GM12878 (cell line): ENCODE measurements around the gene TMEM52. TPM values are rescaled to one million over a fixed set of nuclear protein-coding genes. Genes with fewer than 3 reads are reported as not detected.

Experiments used
- ATAC-seq: fragments of 200-7000 bp; cut with Tn5 transposase; 3 replicates; pipeline ENCODE4 v1.9.1; 2020; ENCODE audit warnings: mild to moderate bottlenecking, moderate library complexity
- BruUV-seq: library from RNA; stranded (reverse); fragments of 400-500 nt; replicated peaks from 2 replicates; lab custom pipeline; 2021; lab: Mats Ljungman, UMichigan
- CTCF ChIA-PET: fragments of 300-600 bp; sonication (Branson Sonifier 250); formaldehyde crosslinking; extraction: SDS; loops from one replicate; lab custom pipeline; 2021; ENCODE audit warnings: inconsistent platforms; lab: Yijun Ruan, JAX
- POLR2A ChIA-PET: fragments of 350-600 bp; formaldehyde crosslinking; extraction: SDS; loops from one replicate; lab custom pipeline; 2021; ENCODE audit warnings: inconsistent platforms; lab: Charles Lee
- RAD21 ChIA-PET: fragments of 300-600 bp; sonication (Branson Sonifier 250); formaldehyde crosslinking; loops from one replicate; lab custom pipeline; 2023; ENCODE audit warnings: antibody characterized with exemption; ENCODE audit not compliant: unreplicated experiment; lab: Charles Lee
- SMC1A ChIA-PET: fragments of 300-600 bp; sonication (Branson Sonifier 250); formaldehyde crosslinking; loops from one replicate; lab custom pipeline; 2023; ENCODE audit not compliant: unreplicated experiment, uncharacterized antibody; lab: Charles Lee
- DNase-seq: peaks from one replicate; pipeline ENCODE4 v3.0.0-alpha.2; 2011; ENCODE audit warnings: low read depth, low spot score
- FAIRE-seq: peaks from 3 replicates; lab custom pipeline; 2011; peaks lifted over from hg19 to GRCh38; lab: Jason Lieb, UNC
- H2AFZ ChIP-seq: 2 replicates; pipeline ENCODE4 v1.6.0; 2011; ENCODE audit warnings: low read depth, low read length, control low read depth; ENCODE audit not compliant: control insufficient read depth
- H3K27ac ChIP-seq: 2 replicates; pipeline ENCODE4 v1.5.1; 2011; ENCODE audit warnings: control low read depth; ENCODE audit not compliant: control insufficient read depth, insufficient read depth
- H3K27me3 ChIP-seq, 2 experiments: replicated peaks in 1 of 2; 2 replicates each; pipeline versions ENCODE4 v1.6.0 to v1.6.1; 2011; ENCODE audit warnings: low read length in 1 of 2; ENCODE audit not compliant: control insufficient read depth in 2 of 2, insufficient read depth in 2 of 2
- H3K36me3 ChIP-seq, 2 experiments: 2 replicates each; pipeline ENCODE4 v1.5.1; 2011; ENCODE audit warnings: low read length in 1 of 2; ENCODE audit not compliant: control insufficient read depth in 2 of 2, insufficient read depth in 2 of 2
- H3K4me1 ChIP-seq: 2 replicates; pipeline ENCODE4 v1.6.1; 2011; ENCODE audit warnings: mild to moderate bottlenecking, low read length, moderate library complexity, mixed read lengths; ENCODE audit not compliant: control insufficient read depth, insufficient read depth
- H3K4me2 ChIP-seq: 2 replicates; pipeline ENCODE4 v1.6.0; 2011; ENCODE audit warnings: control low read depth; ENCODE audit not compliant: control insufficient read depth, insufficient read depth
- H3K4me3 ChIP-seq: fragments of 200-600 bp; sonication (generic); 2 replicates; pipeline ENCODE4 v1.5.1; 2016
- H3K79me2 ChIP-seq: 2 replicates; pipeline ENCODE4 v1.6.0; 2011; ENCODE audit warnings: low read length; ENCODE audit not compliant: control insufficient read depth, insufficient read depth
- H3K9ac ChIP-seq: 2 replicates; pipeline ENCODE4 v1.8.0; 2011; ENCODE audit warnings: low read length, control low read depth, mixed read lengths; ENCODE audit not compliant: control insufficient read depth, insufficient read depth
- H3K9me3 ChIP-seq: replicated peaks from 3 replicates; pipeline ENCODE4 v1.5.1; 2011; ENCODE audit warnings: mild to moderate bottlenecking, low read length; ENCODE audit not compliant: control insufficient read depth, insufficient read depth
- H4K20me1 ChIP-seq: 2 replicates; pipeline ENCODE4 v1.6.0; 2011; ENCODE audit not compliant: control insufficient read depth, insufficient read depth
- FOXM1 ChIP-seq: IDR thresholded peaks from 2 replicates; pipeline ENCODE4 v1.6.1; 2012; ENCODE audit warnings: low read depth, mild to moderate bottlenecking, inconsistent platforms, low read length, moderate library complexity
- IKZF1 ChIP-seq: fragments of 450-650 bp; conservative IDR thresholded peaks from 2 replicates; pipeline ENCODE4 v1.6.1; 2017; ENCODE audit warnings: antibody characterized with exemption, mild to moderate bottlenecking
- MTA2 ChIP-seq: fragments of 450-650 bp; IDR thresholded peaks from 2 replicates; pipeline ENCODE4 v1.6.1; 2016; ENCODE audit warnings: low read depth, mild to moderate bottlenecking, moderate library complexity
- NR2C1 ChIP-seq: fragments of 450-650 bp; IDR thresholded peaks from 2 replicates; pipeline ENCODE4 v1.6.1; 2017; ENCODE audit warnings: antibody characterized with exemption, mild to moderate bottlenecking, moderate library complexity
- PML ChIP-seq: IDR thresholded peaks from 2 replicates; pipeline ENCODE4 v1.6.1; 2012; ENCODE audit warnings: low read length, inconsistent platforms
- SPI1 ChIP-seq: IDR thresholded peaks from 2 replicates; pipeline ENCODE4 v1.6.1; 2011; ENCODE audit warnings: low read depth, mild to moderate bottlenecking, low read length, moderate library complexity, borderline replicate concordance; ENCODE audit not compliant: insufficient read depth
- ZBED1 ChIP-seq: IDR thresholded peaks from 2 replicates; pipeline ENCODE4 v1.6.1; 2016; ENCODE audit warnings: borderline replicate concordance
- WGBS: methylation state at CpG from one replicate; pipeline ENCODE4 v1.1.6; 2016; ENCODE audit warnings: low lambda C conversion rate; ENCODE audit not compliant: insufficient replicate concordance, insufficient coverage; ENCODE audit errors: missing lambda C conversion rate; 5-methylcytosine and 5-hydroxymethylcytosine counted together
- in situ Hi-C: fragments of 300-500 bp; cut with MboI; formaldehyde crosslinking; loops from 9 replicates; pipeline ENCODE4 v1.14.3; 2018; ENCODE audit warnings: mixed read lengths
- intact Hi-C: fragments of 100-400 bp; cut with micrococcal nuclease; formaldehyde crosslinking; loops from one replicate; pipeline ENCODE4 v1.14.2; 2022; ENCODE audit not compliant: unreplicated experiment
- polyA plus RNA-seq, 11 experiments: library from polyadenylated mRNA; depleted of rRNA in 4 of 11; unstranded in 6 of 11; stranded (reverse) in 5 of 11; fragments of >200 nt; fragmentation: Nextera tagmentation in 4 of 11; fragmentation: Illumina TruSeq in 1 of 11; extraction: Ambion mirVana in 4 of 11; extraction: Trizol in 1 of 11; gene quantifications; 1 replicate in 1 of 11; 2 replicates in 10 of 11; pipeline versions ENCODE4 v1.2.1 to v1.2.3, GENCODE V29; 2011 to 2016; ENCODE audit warnings: inconsistent platforms in 2 of 11, missing spikeins in 2 of 11, low read depth in 1 of 11
- total RNA-seq, 4 experiments: library from RNA; depleted of rRNA in 3 of 4; stranded (reverse); fragments of >200 nt in 3 of 4; fragmentation: Illumina TruSeq in 1 of 4; extraction: Trizol in 1 of 4; gene quantifications; 2 replicates each; pipeline versions ENCODE4 v1.2.1 to v1.2.3, GENCODE V29; 2013 to 2021
- TF ChIP-seq, protein P1 (sequence below): fragments of 450-650 bp; formaldehyde crosslinking; IDR thresholded peaks from 2 replicates; pipeline ENCODE4 v1.5.0; 2022; ENCODE audit warnings: mild to moderate bottlenecking, missing genetic modification characterization

The TMEM52 gene
- total and polyA plus RNA-seq, 10 of the 15 experiments (the other 5 are each of a cell fraction or from before 2014, with no cell fraction given), result 0.17 to 0.33 (median 0.24) TPM; not detected in 7

DNA sequence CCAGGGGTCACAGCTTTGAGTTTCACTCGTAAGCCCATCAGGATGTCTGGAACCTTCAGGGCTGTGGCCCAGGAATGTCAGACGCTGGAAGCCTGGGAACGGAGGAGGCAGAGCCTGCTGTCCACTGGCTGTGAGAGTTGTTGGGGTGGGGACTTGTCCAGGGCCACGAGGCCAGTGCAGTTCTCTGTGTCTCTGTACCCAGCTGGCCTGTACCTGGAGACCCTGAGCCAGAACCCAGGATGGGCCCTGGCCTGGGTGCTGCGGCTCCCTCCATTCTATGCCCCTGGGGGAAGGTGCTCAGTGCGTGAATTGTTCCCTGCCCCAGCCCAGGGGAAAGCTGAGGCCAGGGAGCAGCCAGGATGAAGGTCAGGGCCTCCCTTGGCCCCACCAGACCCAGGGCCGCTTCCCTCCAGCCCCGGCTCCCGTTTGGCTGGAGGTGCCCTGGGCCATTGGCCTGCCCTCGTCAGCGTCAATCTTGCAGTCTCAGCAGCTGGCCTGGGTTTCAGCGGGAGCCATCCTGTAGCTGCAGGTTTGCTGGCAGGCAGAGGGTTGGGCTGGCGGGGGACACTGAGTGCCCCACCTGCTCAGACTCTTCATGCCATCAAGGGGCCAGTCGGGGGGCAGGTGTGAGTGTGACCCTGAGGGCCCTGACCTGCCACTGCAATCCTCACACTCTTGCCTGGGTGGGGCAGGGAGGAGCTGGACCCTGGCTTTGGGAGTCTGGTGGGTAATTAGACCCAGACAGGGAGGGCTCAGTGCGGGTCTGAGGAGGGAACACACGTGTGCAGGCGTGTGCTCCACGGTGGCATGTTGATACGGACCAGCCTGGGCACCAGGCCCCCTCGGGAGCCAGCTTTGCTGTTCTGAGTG is 4.7 kb downstream of the TMEM52 start:
- BruUV-seq, result no TSS peak
- intact Hi-C loops, result no loop called here
- in situ Hi-C loops, result no loop called here
- H3K79me2 ChIP-seq, result no peaks in the 10 kb centered on the region
- peaks cover 12% of the 10 kb centered on the region for H3K4me1 ChIP-seq
- H3K27ac ChIP-seq, result no peak overlapping the region
- H3K4me3 ChIP-seq, result no peak overlapping the region
- no peak overlapping the region for H3K9ac ChIP-seq
- DNase-seq (no peak), FAIRE-seq (no peak), ATAC-seq (no peak)
- no peak overlapping the region for H3K4me2 ChIP-seq
- H3K27me3 ChIP-seq, result peaks cover 0 to 2% of the 10 kb centered on the region in 2 experiments; a peak in 1 of 4 replicates
- no peaks in the 10 kb centered on the region for H3K36me3 ChIP-seq
- 50% methylated on average over 20 of the region's 20 CpGs for WGBS
- TF ChIP-seq, protein P1, sequence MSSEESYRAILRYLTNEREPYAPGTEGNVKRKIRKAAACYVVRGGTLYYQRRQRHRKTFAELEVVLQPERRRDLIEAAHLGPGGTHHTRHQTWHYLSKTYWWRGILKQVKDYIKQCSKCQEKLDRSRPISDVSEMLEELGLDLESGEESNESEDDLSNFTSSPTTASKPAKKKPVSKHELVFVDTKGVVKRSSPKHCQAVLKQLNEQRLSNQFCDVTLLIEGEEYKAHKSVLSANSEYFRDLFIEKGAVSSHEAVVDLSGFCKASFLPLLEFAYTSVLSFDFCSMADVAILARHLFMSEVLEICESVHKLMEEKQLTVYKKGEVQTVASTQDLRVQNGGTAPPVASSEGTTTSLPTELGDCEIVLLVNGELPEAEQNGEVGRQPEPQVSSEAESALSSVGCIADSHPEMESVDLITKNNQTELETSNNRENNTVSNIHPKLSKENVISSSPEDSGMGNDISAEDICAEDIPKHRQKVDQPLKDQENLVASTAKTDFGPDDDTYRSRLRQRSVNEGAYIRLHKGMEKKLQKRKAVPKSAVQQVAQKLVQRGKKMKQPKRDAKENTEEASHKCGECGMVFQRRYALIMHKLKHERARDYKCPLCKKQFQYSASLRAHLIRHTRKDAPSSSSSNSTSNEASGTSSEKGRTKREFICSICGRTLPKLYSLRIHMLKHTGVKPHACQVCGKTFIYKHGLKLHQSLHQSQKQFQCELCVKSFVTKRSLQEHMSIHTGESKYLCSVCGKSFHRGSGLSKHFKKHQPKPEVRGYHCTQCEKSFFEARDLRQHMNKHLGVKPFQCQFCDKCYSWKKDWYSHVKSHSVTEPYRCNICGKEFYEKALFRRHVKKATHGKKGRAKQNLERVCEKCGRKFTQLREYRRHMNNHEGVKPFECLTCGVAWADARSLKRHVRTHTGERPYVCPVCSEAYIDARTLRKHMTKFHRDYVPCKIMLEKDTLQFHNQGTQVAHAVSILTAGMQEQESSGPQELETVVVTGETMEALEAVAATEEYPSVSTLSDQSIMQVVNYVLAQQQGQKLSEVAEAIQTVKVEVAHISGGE (CRISPR knock-in tag), result no peak
- TF ChIP-seq PML (no peak), NR2C1 (no peak), FOXM1 (no peak), ZBED1 (no peak), IKZF1 (no peak), MTA2 (no peak), SPI1 (no peak)
- ChIA-PET POLR2A (no interaction called here), RAD21 (no interaction called here), CTCF (no interaction called here), SMC1A (no interaction called here)
- no peaks in the 10 kb centered on the region for H3K9me3 ChIP-seq
- no peak overlapping the region for H2AFZ ChIP-seq
- no peaks in the 10 kb centered on the region for H4K20me1 ChIP-seq
